GM10248 (cell line): ENCODE data around the gene SLC8A3.

ENCODE experiments used
- CTCF ChIA-PET: fragments of 300-600 bp; sonication (Branson Sonifier 250); formaldehyde crosslinking; extraction: SDS; loops from one replicate; lab custom pipeline; 2021; ENCODE audit warnings: antibody characterized with exemption; lab: Yijun Ruan, JAX
- POLR2A ChIA-PET: fragments of 350-650 bp; sonication (Branson Sonifier 250); formaldehyde crosslinking; extraction: SDS; loops from one replicate; lab custom pipeline; 2020; ENCODE audit warnings: antibody characterized with exemption; lab: Yijun Ruan, JAX
- DNase-seq: peaks from one replicate; pipeline ENCODE4 v3.0.0; 2012; ENCODE audit errors: extremely low spot score
- TF ChIP-seq, protein P1 (sequence below): IDR thresholded peaks from 2 replicates; pipeline ENCODE4 v1.5.1; 2012; ENCODE audit warnings: mild to moderate bottlenecking, low read depth; ENCODE audit errors: extremely low read depth, missing control alignments, control extremely low read depth

SLC8A3 gene

DNA sequence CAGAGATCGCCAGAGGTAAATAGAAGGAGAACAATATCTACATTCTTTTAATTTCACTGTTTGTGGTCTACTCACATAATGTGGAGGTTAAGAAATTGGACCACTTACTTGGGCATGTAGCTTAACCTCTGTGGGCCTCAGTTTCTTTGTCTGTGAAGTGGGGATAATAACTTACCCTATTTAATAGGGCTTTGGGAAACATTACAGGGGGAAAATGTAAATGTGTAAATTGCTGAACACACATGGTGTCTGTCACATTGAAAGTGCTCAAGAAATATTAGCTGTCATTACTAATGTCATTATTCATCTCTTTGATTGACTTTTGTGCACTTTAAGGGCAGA is 140.5 kb downstream of the SLC8A3 start:
- ChIA-PET POLR2A (no interaction called here), CTCF (interaction anchor here (0.9 to 4.5 kb wide), 3 partner anchors 9 to 26 kb away, joined by 3 to 24 read pairs (median 3); no protein-coding TSS in a partner anchor)
- DNase-seq = no peak
- TF ChIP-seq, protein P1, sequence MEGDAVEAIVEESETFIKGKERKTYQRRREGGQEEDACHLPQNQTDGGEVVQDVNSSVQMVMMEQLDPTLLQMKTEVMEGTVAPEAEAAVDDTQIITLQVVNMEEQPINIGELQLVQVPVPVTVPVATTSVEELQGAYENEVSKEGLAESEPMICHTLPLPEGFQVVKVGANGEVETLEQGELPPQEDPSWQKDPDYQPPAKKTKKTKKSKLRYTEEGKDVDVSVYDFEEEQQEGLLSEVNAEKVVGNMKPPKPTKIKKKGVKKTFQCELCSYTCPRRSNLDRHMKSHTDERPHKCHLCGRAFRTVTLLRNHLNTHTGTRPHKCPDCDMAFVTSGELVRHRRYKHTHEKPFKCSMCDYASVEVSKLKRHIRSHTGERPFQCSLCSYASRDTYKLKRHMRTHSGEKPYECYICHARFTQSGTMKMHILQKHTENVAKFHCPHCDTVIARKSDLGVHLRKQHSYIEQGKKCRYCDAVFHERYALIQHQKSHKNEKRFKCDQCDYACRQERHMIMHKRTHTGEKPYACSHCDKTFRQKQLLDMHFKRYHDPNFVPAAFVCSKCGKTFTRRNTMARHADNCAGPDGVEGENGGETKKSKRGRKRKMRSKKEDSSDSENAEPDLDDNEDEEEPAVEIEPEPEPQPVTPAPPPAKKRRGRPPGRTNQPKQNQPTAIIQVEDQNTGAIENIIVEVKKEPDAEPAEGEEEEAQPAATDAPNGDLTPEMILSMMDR = no peak

DNA sequence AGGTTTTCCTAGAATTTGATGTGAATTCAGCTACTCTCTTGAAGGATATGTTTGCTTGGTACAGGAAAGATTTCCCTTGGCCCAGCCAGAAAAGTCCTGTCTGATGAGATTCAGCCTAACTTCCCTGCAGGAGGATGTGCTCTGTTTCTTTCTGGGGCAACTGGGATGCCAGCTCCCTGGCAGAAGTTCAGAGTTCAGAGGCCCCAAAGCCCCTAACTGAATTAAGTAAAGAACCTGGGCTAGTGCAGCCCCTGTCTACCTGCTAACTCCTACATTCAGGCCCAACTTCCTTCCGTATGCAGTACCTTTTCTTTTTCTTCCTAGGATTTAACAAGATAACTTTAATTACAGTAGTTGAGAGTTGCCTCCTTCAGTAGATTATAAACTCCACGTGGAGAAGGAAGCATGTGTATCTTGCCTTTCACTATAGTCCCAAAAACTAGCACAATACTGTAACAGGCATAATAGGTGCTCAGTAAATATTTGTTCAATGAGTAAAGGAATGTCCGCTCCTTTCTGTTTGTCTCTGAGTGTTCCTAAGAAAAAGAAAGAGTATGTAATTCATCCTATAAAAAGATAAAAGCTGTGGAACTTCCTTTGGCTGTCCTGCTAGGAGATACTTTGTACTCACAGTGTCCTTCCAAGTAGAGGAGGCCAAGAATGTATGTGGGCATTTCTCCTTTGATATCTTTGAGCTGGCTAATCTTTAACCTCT is 141.0 kb downstream of the SLC8A3 start:
- POLR2A ChIA-PET = no interaction called here
- TF ChIP-seq, protein P1 = no peak
- CTCF ChIA-PET = interaction anchor here (0.9 to 4.5 kb wide), 5 partner anchors 10 to 26 kb away, joined by 3 to 24 read pairs (median 3); no protein-coding TSS in a partner anchor
- DNase-seq = no peak

DNA sequence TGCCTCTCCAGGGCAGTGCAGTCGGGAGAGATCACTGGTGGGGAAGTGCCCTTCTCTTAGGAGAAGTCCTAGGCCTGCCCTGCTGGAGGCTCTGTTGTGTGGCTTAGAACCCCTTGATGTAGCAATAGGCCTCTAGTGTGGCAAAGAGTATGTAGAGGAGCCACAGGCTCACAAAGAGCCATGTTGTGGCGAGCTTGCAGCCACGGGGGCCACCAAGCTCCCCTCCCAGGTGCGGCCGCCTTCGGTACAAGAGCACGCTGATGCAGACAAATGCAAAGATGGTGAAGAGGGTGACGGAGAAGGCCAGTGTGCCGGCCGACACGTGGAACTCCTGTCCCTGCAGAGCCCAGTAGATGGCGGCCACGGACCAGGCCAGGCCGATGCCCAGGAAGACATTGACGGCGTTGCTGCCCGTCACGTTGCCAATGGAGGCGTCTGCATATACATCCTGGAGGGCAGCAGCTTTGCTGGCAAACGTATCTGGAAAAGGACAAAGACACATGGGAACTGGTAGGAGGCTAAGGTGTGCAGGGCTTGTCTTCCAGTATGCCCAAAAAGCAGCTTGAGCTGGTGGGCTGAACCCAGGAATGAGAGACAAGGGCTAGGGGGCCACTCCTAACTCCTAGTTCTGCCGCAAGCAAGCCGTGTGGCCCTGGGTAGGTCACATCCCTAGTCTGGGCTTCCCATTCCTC is 142.8 kb downstream of the SLC8A3 start:
- POLR2A ChIA-PET = no interaction called here
- peak; percentile 36 for DNase-seq
- CTCF ChIA-PET = interaction anchor here (1.2 to 4.5 kb wide), 3 partner anchors 12 to 22 kb away, joined by 3 to 24 read pairs (median 13); no protein-coding TSS in a partner anchor
- TF ChIP-seq, protein P1 = peak; percentile 9

GRCh38 chr14:70045310-70045709 is 143.4 kb downstream of the SLC8A3 start:
- TF ChIP-seq, protein P1 = no peak
- CTCF ChIA-PET = interaction anchor here (1.2 to 4.5 kb wide), 4 partner anchors 12 to 23 kb away, joined by 3 to 24 read pairs (median 10); no protein-coding TSS in a partner anchor
- POLR2A ChIA-PET = no interaction called here
- DNase-seq = no peak

DNA sequence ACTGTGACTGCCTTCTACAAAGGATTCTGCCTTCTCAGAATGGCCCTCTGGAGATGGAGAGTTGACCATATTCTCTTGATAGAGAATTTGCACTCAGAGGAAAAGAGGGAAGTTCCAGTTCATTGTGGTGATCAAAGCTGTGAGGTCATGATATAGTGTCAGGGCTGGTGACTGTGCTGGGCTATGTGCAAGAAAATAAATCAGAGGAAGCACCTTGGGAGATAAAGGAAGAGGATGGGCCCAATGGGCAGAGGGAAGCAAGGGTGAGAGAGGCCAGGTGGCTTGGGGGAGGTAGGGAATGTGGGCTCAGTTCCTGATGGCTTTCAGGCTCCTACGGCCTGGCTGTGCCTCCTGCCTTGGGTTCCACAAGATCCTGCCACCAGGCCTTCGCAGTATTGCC is 145.8 kb downstream of the SLC8A3 start:
- TF ChIP-seq, protein P1 = no peak
- DNase-seq = no peak
- CTCF ChIA-PET = no interaction called here
- POLR2A ChIA-PET = no interaction called here

DNA sequence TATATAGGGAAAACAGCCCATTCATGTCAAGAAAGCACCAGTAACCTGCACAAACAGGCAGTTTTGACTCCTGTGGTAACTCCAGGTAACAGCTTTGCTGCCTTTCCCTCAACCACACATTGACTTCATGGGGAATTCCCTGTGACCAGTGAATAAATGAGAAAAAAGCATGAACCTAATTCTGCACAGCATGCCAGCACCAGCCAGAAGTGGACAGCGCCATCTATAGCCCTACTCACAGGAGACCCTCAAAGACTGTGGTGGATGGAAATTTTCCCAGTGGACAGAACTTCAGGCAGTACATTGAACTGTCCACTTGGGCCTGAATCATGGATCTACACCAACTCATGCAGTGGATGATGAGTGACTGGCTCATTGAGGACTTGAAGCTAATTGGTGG is 152.1 kb downstream of the SLC8A3 start:
- DNase-seq = no peak

More for the DNA sequence above, 152.1 kb downstream of the SLC8A3 start:
- POLR2A ChIA-PET = no interaction called here
- CTCF ChIA-PET = interaction anchor here (0.6 to 1.3 kb wide), 3 partner anchors 9 to 218 kb away, joined by 3 to 4 read pairs (median 4); no protein-coding TSS in a partner anchor
- TF ChIP-seq, protein P1 = no peak
